Activated CD4-positive, alpha-beta T cell treated with anti-CD3 and anti-CD28 coated beads, Interleukin-2, Interleukin-4, amounts not matched to agents 100 ng/mL and 50 ng/mL, durations not matched to agents 16 hours and 8 hours (primary cell): ENCODE data around the gene PHF12.

Experiments used
- DNase-seq: peaks from one replicate; pipeline ENCODE4 v3.0.0-alpha.2; 2020; ENCODE audit warnings: low spot score

PHF12 gene

DNA sequence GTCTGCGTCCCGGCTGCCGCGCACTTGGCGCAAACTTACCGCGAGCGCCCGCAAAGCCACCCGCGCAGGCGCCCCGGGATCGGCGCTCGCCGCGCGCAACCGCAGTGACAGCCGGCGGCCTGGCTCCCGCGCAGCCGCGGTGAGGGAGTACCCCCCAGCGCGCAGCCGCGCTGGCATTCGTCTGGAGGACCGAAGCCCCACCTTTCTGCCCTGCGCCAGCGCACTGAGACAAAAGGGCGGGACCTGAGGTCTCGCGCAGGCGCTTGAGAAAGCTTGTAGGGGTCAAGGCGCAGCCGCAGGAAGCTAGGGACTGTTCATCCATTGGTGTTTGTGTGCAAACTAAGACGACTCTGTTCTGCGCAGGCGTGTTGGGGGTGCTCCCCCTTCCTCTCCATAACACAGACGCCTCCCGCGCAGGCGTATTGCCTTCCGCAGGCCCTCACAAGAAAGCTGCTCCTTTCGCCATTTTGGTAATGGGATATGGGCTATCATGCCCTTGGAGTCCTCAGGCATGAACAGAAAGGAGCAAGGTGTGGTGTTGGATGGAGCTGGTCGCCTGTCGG, at the start of gene PHF12:
Gene PHF12 (minus strand): TSS at position 91 of the 563 bp plus-strand sequence. CDS start 558 bp downstream, outside the sequence.
- DNase-seq = peak; percentile 100

DNA sequence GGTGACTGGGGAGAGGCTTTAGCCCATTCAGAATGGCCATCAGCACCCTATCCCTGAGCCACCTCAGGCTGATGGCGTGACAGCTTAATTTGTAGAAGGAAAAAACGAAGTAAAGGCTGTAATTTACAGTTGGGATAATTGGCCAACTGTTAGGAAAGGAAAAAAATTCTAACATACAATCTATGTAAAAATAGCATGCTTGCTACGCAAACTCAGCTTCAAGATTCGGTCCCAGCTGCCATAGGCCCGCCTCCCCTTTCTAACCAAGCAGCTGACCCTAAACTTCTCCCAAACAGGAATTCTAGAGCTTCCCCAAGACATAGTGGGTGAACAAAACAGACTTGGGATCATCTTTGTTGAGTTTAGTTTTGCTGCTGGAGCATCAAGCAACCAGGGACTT, 49.7 kb upstream of the PHF12 start:
- DNase-seq = no peak

DNA sequence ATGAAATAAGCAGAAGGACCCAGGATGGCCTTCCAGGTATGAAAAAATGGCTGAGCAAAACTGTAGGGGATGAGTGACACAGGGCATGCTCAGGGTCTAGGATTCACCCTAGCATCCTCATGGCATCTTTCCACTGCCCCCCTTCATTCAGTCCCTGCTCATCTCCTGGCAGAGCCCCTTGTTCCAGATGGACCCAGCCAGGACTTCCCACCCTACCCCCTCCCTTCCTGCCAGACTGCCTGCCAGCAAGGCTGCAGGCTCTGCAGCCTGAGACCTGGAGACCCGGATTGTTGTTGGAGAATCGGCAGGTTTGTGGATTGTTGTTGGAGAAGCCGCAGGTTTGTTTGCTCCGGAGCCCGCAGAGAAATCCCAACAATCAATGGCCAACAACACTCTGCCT, 47.9 kb upstream of the PHF12 start:
- no peak for DNase-seq

DNA sequence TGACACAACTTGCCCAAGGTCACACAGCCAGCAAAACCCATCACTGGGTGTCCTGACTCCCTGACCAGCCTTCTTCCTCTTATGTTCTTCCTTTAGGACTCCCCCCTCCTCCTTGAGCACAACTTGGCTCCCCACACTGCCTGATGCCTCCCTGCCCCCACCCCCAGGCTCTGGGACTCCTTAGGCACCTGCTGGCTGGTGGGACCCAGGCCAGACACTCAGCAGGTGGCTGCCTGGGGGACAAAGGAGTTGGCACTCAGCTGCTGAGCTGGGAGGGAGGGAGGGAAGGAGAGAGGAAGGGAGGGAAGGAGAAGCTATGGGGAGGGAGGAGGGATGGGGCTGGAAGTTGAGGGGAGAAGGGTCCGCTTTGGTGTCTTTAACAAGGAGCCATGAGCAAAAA, 46.5 kb upstream of the PHF12 start:
- DNase-seq = no peak

DNA sequence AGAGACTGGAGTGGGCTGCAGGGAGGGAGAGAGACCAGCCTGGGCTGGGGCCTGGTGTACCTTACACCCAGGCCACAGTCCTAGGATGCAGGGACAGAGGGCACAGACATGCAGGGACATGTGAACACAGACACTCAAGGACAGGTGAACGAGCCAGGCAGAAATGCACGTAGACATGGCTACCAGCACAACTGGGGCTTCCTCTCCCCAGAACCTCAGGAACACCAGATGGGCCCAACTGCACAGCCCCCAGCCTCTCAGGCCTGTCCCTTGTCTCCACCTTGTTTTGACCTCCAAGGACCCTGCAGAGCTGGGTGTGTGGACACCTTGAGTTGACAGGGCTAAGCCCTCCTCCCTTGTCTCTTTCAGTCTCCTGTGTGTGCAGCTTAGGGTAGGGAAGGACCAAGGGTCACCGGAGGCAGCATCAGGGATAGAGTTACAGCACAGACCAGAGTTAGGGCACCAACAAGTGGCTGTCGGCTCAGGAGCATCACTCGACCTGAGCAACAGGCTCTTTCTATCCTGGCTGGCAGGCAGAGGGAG, 45.3 kb upstream of the PHF12 start:
- DNase-seq = no peak

DNA sequence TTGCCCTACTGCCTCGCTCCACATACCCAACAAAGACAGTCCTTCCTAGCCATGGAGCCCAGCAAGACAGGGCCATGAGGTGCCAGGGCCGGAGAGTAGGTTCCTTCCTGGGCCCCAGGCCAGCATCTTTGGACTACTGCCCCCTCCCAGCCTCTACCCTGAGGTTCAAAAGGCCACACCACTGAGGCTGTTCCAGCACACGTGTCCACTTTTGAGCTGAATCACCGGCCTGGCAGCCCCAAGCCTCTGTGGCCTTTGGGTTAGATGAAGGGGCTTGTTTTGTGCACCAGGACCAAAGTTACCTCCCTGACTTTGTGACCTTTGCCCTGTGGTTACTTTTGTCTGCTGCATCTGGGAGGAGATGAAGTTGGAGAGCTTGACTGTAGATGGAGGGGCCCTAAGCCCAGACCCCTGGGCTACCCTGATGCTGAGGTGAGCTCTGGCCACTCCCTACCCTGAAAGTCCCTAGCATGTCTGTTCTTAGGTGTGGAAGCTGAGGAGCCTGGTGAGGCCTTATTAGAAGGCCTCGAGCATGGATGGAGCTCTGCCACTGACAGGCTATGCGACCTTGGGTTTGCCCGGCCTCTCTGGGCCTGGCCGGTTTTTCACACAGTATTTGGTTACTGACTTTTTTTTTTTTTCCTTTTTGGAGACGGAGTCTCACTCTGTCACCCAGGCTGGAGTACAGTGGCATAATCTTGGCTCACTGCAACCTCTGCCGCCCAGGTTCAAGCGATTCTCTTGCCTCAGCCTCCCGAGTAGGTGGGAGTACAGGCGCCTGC, 42.5 kb upstream of the PHF12 start:
- DNase-seq = no peak

DNA sequence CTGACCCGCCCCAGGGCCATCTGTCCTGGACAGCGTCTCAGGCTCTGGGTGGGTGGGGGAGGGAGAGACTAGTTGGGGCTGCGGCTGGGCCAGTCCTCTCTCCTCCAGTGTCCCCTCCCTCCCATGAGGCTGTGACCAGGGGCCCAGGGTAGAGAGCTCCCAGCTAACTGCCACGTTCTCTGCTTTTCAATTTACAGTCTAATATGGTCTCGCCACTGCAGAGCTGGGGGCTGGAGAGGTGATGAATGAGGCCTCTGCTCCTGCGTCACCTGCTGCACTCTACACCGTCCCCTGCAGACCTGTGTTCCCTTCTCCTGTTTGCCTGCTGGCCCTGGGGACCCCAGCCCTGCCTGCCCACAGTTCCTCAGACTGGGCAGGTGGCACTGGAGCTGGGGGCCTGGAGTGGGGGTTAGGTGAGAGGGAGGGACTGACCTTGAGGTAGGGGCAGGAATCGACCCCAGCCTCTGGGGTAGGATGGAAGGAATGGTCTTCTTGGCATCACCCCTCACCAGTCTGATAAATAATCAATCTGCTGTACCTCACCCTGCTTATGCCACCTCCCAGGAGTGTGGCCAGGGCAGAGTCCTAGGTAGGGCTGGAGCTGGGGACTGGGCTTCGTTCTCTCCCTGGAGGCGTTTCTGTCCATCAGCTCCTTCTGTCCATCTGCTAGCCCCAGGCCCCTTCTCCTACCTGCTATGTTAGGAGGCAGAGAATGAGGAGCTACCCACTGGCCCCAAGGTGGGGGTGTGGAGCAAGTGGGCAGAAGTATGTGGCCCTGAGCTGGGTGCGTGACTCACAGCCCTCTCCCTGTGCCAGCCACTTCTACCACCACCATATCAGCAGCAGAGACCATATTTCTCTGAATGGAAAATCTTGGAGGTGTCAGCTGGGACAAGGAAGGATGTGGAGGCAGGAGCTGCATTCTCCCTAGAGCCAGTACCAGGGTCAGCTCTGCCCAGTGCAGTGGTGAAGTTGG, 41.6 kb upstream of the PHF12 start:
- no peak for DNase-seq

DNA sequence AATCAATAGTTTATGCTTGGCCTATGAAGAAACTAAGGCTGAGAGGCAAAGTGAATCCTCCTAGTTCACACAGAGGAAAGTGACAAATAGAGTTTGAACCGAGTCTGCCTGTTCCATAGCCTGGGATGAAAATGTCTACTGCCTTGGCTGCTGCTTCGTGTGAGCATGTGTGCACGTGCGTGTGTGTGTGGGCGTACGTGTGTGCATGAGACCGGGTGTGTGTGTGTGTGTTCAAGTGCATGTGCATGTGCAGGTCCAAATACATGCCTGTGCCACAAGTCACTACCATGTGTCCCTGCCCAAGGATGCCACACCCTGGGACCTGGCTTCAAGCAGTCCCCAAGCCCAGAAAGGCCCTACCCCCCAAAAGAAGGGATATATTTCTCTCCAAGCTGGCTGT, 40.9 kb upstream of the PHF12 start:
- DNase-seq = no peak

DNA sequence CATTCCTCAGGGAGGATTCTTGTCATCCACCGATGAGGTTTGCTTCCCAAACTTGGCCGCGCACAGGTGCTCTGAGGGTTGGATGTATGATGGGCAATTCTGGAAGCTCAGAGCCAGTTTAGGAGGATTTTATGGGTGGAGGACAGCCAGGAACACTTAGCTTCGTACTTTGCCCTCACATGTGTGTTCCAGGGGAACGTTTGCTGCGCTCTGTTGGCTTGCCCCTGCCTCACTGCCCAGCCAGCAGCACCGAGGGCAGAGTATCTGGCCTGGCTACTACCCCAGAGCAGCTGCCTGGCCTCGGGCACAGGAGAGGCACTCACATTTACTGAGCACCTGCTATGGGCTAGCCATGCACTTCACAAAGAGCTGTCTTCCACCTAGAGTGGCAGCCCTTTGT, 40.5 kb upstream of the PHF12 start:
- DNase-seq = no peak

DNA sequence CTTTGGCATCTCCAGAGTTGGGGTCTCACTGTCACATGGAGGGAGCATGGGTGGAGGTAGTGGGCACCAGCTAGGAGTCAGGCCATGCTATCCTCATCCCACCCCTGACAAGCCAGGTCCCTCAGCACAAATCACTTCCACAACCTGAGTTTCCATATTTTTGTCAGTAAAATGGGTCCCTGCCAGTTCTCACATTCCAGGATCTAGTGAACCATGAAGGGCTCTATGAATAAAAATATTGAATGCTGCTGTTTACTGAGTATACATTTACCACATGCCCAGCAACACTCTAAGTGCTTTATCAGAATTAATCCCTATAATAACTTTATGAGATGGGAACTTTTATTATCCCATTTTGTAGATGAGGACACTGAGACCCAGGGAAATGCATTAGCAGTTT, 37.7 kb upstream of the PHF12 start:
- no peak for DNase-seq

DNA sequence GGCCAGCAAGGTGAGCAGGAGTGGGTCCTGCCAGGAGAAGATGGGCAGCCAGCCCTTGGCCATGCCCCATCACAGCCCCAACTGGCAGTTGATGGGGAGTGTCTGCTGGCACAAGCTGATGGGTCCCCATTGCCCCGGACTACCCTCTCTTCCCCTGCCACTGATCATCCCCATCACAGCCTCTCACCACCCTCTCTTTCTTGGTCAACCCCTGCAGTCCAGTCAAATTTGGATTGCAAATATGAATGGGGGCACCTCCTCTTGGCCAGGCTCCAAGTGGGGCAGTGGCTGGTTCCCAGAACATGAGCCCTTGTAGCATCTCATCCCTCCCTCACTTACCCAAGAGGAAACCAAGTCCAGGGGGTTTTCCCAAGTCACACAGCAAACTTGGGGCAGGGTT, 37.2 kb upstream of the PHF12 start:
- DNase-seq = no peak

DNA sequence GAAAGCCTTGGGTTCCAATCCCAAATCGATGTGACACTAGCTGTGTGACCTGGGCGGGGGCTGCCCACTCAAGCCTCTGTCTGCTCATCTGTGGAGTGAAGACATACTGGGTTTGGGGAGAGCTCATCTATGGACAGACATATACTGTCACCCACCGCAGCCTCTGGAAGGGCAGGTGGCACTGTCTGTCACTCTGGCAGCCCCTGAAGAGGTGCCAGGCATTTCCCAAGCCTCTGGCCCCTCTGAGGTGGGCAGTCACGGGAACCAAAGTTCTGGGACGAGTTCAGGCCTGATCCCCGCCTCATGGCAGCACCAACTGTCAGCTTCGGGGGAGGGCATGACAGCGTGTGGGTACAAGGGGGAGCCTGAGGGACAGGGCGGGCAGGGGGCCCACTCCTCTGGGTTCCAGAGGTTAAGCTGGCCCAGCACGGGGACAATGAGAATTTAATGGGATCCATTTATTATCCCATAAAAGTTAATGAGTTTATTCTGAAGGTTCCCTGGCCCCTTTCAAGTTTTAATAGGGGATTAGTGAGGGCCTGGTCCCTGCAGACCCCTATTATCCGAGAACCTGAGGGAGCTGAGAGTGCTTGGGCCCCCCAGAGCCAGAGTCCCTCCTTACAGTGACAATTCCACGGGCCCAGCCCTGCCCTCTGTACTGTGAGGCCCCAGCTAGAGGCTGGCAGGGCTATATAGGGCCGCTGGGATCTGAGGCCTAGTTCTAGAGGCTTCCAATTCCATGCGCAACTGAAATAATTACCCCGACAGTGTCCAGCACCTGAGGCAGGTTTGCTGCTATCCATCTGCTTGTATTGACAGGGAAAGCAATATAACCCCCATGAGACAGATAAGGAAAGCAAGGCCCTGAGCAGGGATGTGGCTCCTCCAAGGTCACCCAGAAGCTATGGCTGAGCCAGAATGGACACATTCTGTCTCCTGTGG, 35.7 kb upstream of the PHF12 start:
- no peak for DNase-seq

DNA sequence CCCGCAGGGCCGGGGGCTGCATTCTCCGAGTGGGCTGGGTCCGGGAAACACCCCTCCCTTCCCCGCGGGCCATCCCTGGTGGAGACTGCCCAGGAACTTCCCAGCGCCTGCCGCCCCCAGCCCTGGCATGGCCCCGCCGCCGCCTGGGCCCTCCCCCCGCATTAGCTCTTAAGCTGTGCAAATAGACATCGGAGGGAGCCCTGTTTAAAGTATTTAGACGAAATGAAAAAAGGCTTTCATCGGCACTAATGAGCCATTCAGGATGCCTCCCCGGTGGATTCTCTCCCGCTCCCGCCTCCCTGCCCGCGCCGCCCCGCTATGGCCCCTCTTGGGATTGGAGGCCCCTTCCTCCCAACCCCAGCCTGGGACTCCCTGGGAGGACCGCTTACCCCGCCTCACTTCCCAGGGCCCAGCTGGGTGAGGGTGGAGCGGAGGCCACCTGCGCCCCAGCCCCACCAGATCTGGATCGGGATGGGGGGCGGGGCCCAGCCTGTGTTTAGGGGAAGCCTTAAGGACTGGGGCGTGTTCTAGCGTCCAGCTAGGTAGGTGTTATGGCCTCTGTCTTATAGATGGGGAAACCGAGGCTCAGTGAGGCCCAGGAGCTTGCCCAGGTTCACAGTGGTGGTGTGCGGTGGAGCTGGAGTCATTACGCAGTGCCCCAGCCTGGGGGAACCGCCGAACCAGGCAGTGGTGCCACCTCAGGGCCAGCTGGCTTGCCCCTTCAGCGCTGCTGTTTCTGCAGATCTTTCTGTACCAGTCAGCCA, 34.8 kb upstream of the PHF12 start:
- no peak for DNase-seq

DNA sequence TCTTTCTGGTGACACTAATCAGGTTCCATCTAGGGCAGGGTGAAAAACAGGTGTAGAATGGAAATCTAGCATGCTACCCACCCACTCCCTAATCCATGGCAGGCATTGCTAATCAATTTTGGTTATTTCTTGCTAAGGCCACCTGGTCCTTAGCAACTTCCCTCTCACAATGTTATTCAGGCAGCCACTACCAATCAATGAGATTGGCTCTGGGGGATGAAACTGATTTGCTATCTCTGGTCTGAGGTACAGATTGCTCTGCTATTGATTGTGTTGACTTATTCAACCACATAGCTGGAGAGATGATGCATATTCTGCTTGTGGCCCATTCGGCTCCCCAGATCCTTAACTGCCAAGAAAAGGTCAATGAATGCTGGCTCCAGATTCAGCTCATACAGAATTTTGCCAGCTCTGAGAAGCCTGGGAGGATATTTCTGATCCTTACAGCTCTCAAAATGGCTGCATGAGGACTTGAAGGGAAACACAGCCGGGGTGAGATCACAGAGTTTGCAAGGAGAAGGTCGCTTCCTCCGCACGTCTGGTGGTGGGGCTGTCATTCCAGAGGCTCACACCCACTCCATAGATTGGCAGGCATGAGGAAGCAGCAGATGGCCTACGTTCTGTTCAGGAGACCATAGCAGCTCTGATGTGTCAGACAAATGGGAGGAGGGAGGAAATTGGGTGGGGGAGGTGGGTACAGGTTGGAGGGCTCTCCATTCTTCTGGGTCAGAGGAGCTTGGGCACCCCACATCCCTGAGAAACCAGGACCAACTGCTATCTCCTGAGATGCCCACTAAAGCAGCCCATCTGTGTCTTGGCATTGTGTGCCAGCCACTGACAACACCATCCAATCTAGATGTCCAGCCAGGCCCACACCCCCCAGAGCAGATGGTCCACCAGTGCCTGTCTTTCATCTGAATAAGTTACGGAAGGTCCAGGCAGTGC, 32.2 kb upstream of the PHF12 start:
- DNase-seq = no peak

DNA sequence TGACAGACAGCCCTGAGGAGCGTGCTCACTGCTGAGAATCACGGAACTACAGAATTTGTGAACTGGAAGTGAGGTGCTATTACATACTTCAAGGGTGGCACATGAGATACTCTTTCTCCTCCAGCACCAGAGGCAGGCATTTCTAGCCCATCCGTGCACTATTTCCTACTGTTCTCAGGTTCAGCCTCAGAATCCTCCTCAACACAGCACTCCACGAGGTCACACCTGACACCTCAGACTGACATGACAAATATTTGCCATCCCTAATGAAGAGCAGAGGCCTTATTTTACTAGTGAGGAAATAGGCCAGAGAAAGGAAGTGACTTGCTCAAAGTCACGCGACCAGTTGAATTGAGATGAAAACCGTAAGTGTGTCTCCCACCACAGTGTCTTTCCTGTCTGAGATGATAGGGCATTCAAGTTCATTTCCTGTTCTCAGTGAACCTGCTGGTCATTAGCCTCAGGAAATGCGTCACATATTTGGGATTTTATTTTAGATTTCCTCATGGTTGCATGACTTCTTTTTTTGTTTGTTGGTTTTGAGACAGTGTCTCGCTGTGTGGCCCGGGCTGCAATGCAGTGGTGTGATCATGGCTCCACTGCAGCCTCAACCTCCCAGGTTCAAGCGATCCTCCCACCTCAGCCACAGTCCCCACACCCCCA, 30.9 kb upstream of the PHF12 start:
- DNase-seq = peak; percentile 73

DNA sequence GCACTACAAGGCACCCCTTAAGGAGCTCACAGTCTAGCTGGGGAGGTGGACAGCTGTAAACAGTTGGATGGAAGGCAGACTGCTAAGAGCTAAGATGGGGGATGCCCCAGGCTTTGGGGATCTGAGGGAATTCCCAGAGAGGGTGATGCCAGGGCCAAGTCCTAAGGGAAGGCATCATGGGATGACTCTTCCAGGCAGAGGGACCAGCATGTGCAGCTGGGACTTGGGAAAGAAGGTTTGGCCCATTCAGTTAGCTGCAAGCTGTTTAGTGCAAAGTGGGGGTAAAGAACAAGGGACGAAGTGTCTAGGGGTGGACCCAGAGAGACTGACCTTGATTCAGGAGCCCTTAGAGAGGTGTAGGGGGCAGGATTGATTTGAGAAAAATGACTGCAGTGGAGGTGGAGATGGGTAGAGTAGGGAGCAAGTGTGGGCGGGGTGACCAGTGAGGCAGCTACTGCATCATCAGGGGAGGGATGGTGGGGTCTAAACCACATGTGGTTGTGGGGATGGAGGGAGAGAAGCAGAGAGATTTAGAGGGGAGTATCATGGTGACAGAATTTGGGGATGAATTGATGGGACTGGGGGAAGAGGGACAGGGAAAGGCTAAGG, 27.1 kb upstream of the PHF12 start:
- no peak for DNase-seq

DNA sequence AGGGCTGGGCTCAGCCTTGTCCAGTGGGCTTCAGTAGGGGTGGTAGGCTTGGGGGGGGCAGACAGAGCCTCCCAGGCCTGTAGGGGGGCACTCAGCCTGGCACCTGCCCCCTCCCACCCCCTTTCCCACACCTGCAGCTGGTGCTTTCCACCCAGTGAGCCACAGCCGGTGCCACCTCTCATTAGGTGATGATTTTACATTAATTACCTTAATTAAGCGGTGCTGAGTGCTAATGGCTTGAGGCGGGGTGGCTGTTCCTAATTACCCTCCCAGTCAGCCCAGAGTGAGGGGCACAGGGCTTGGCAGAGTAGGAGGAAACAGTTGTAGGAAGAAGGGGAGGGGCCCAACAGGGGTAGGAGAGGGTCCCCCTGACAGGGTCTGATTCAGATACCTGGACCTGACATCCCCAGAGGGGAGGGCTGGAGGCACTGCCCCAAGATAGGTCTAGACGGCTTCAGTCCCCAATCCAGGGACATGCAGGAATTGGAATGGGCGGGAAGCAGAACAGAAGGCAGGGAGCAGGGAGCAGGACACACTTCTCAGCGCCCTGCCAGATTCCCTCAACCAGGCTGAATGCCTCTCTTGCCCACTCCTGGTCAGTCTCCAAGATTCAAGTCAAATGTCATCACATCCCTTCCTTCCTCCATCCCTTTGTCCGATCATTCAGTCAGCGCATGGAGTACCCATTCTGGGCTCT, 26.5 kb upstream of the PHF12 start:
- no peak for DNase-seq

DNA sequence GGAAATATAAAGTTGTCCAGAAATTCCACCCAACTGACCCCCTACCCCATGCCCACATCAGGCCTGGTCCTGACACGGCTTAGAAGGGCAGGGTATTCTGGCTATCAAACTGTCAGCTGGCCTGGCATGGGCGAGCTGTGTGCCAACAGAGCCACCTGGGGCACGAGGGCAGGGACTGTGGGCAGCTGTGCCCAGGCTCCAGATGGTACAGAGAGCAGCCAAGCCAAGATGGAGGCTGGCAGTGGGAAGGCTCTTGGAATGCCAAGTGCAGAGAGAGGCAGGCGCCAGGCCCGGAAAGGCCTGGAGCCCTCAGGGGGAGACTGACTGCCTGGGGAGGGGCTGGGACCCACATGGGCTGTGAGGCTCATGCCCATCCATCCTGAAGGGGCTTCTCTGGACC, 24.3 kb upstream of the PHF12 start:
- DNase-seq = no peak
